ENCODE data around the gene OSBP2. TPM values are rescaled to one million over a fixed set of nuclear protein-coding genes. Genes with fewer than 3 reads are reported as not detected.

Gene OSBP2
- total RNA-seq, 1 experiment from 2014 or later, result 6.2 TPM

GRCh38 chr22:30712094-30712493 lies 17.4 kb downstream of the OSBP2 start:
- H3K9me3 ChIP-seq, result no peaks in the 10 kb centered on the region
- H3K4me1 ChIP-seq, result no peaks in the 10 kb centered on the region
- no peaks in the 10 kb centered on the region for H3K36me3 ChIP-seq (ENCODE audit: control insufficient read depth, insufficient read depth, low read length)
- no peak overlapping the region for H3K4me3 Mint-ChIP-seq (ENCODE audit: unreplicated experiment)
- H3K27me3 ChIP-seq (replicated peaks; ENCODE audit: control insufficient read depth, insufficient read depth, low read length), result no peaks in the 10 kb centered on the region
- intact Hi-C loops (cut with micrococcal nuclease; ENCODE audit: unreplicated experiment), result no loop called here
- H3K36me3 Mint-ChIP-seq (ENCODE audit: insufficient read depth, unreplicated experiment), result no peaks in the 10 kb centered on the region
- H3K9me3 Mint-ChIP-seq (ENCODE audit: unreplicated experiment), result no peaks in the 10 kb centered on the region
- DNase-seq, result no peak
- BruUV-seq (replicated peaks), result no TSS peak
- H3K27me3 Mint-ChIP-seq (ENCODE audit: insufficient read depth, unreplicated experiment), result no peaks in the 10 kb centered on the region
- no peak overlapping the region for H3K4me3 ChIP-seq (ENCODE audit: low read depth, low read length)
- no peaks in the 10 kb centered on the region for H3K4me1 Mint-ChIP-seq (ENCODE audit: low read depth, unreplicated experiment)
- no peak for TF ChIP-seq CTCF (IDR thresholded peaks at IDR 0.05; ENCODE audit: insufficient read depth in 1 of 2, low read depth in 1 of 2, low read length in 1 of 2, severe bottlenecking in 1 of 2, unreplicated experiment in 1 of 2)
- ChIA-PET POLR2A (no interaction called here), CTCF (no interaction called here)
- H3K27ac Mint-ChIP-seq (ENCODE audit: unreplicated experiment), result no peak overlapping the region

GRCh38 chr22:30714062-30714461 lies 19.4 kb downstream of the OSBP2 start:
- Mint-ChIP-seq H3K4me3 (ENCODE audit: unreplicated experiment) (no peak overlapping the region), H3K36me3 (ENCODE audit: insufficient read depth, unreplicated experiment) (no peaks in the 10 kb centered on the region), H3K9me3 (ENCODE audit: unreplicated experiment) (no peaks in the 10 kb centered on the region), H3K4me1 (ENCODE audit: low read depth, unreplicated experiment) (no peaks in the 10 kb centered on the region), H3K27me3 (ENCODE audit: insufficient read depth, unreplicated experiment) (no peaks in the 10 kb centered on the region), H3K27ac (ENCODE audit: unreplicated experiment) (no peak overlapping the region)
- no peak overlapping the region for H3K4me3 ChIP-seq (ENCODE audit: low read depth, low read length)
- H3K27me3 ChIP-seq (replicated peaks; ENCODE audit: control insufficient read depth, insufficient read depth, low read length), result no peaks in the 10 kb centered on the region
- H3K9me3 ChIP-seq, result no peaks in the 10 kb centered on the region
- POLR2A ChIA-PET, result no interaction called here
- no peak for DNase-seq
- TF ChIP-seq CTCF (IDR thresholded peaks at IDR 0.05; ENCODE audit: insufficient read depth in 1 of 2, low read depth in 1 of 2, low read length in 1 of 2, severe bottlenecking in 1 of 2, unreplicated experiment in 1 of 2), result no peak
- no peaks in the 10 kb centered on the region for H3K36me3 ChIP-seq (ENCODE audit: control insufficient read depth, insufficient read depth, low read length)
- no peaks in the 10 kb centered on the region for H3K4me1 ChIP-seq
- intact Hi-C loops (cut with micrococcal nuclease; ENCODE audit: unreplicated experiment), result no loop called here
- BruUV-seq (replicated peaks), result no TSS peak
- CTCF ChIA-PET, result no interaction called here

- Histone ChIP-seq H3K9me3 (no peaks in the 10 kb centered on the region), H3K4me3 (ENCODE audit: low read depth, low read length) (no peak overlapping the region), H3K27me3 (replicated peaks; ENCODE audit: control insufficient read depth, insufficient read depth, low read length) (no peaks in the 10 kb centered on the region), H3K36me3 (ENCODE audit: control insufficient read depth, insufficient read depth, low read length) (no peaks in the 10 kb centered on the region), H3K4me1 (no peaks in the 10 kb centered on the region)
- no peaks in the 10 kb centered on the region for H3K9me3 Mint-ChIP-seq (ENCODE audit: unreplicated experiment)
- no peak for TF ChIP-seq CTCF (IDR thresholded peaks at IDR 0.05; ENCODE audit: insufficient read depth in 1 of 2, low read depth in 1 of 2, low read length in 1 of 2, severe bottlenecking in 1 of 2, unreplicated experiment in 1 of 2)
- H3K4me1 Mint-ChIP-seq (ENCODE audit: low read depth, unreplicated experiment), result no peaks in the 10 kb centered on the region
- H3K4me3 Mint-ChIP-seq (ENCODE audit: unreplicated experiment), result no peak overlapping the region
- H3K27me3 Mint-ChIP-seq (ENCODE audit: insufficient read depth, unreplicated experiment), result peaks cover under 1% of the 10 kb centered on the region
- H3K27ac Mint-ChIP-seq (ENCODE audit: unreplicated experiment), result peak overlapping the region; percentile 8
- H3K36me3 Mint-ChIP-seq (ENCODE audit: insufficient read depth, unreplicated experiment), result no peaks in the 10 kb centered on the region
- no TSS peak for BruUV-seq (replicated peaks)
- no peak for DNase-seq
- ChIA-PET CTCF (no interaction called here), POLR2A (no interaction called here)
- intact Hi-C loops (cut with micrococcal nuclease; ENCODE audit: unreplicated experiment), result no loop called here
Measured at GRCh38 chr22:30717331-30717921, 22.8 kb downstream of the OSBP2 start.
